Measurements from ENCODE around the gene SMOC2. TPM values are rescaled to one million over a fixed set of nuclear protein-coding genes. Genes with fewer than 3 reads are reported as not detected.

The SMOC2 gene
- total and polyA plus RNA-seq, 2 donors (not counting 1 experiment from before 2014, with no cell fraction given) = 0.37 TPM; not detected in 1

DNA sequence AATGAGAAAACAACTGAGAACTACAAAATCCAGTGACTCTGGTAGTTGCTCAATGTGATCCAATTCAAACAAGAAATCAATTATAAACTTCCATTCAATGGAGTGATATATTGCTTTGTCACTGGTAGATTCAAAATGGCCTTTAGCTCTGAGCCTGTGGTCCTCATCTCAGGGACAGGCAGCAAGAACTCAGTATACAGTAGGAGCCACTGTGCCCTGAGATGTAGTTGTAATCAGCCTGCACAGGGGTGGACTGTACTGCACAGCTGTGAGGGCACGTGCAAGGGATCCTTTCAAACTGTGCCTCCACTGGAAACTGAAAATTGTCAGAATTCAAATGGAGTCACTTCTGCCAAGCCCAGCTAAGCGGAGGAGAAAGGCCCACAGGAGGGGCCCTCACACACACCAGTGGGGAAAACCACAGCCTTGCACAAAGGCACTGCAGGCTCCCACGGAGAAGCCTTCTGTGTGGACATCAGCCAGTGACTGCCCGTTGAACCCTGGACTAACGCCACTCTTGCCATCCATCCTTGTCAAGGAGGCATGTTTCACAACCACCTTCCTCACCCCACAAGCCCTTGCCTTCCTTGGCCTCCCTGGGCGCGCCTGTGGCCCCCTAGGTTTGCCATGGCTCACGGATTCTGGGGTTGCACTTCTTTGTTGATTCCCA, 186.7 kb downstream of the SMOC2 start:
- 83% methylated on average over 8 of the region's 8 CpGs for WGBS (ENCODE audit: insufficient coverage)
- intact Hi-C loops (cut with micrococcal nuclease) = no loop called here
- H3K27ac Mint-ChIP-seq = no peak overlapping the region

DNA sequence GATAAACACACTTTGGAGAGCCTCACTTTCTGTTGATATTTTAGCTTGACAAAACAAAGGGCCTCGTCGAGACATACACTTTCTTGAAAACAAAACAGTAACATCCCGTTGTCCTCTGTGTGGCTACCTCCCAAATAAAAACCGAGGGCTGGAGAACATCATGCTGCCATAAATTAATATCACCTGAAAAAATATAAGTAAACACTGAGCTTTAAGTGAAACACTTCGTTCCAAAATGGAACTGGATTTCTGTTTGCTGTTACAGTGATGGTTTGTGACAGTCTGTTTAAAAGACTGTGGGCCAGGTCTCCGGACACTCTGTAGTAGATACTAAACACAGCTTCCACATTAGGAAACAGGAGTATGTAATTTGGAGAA, 187.2 kb downstream of the SMOC2 start:
- Histone ChIP-seq H2AFZ (ENCODE audit: insufficient read depth, low read depth, low read length, poor library complexity, severe bottlenecking) (no peak overlapping the region), H3K4me1 (ENCODE audit: control insufficient read depth in 2 of 2, insufficient read depth in 2 of 2, low read length in 2 of 2) (no peaks in the 10 kb centered on the region), H3K27me3 (replicated peaks in 1 of 4; ENCODE audit: control extremely low read depth in 1 of 4, control insufficient read depth in 3 of 4, insufficient read depth in 4 of 4, low read length in 3 of 4) (no peaks in the 10 kb centered on the region), H3K79me2 (ENCODE audit: control insufficient read depth, insufficient read depth, low read length) (no peaks in the 10 kb centered on the region), H3K4me2 (replicated peaks; ENCODE audit: low read depth, low read length, poor library complexity, severe bottlenecking) (no peak overlapping the region), H3K4me3 (ENCODE audit: control extremely low read depth in 1 of 5, extremely low read depth in 1 of 5, insufficient read depth in 1 of 5, low read depth in 2 of 5, low read length in 4 of 5) (no peak overlapping the region), H3K9ac (ENCODE audit: low read length) (no peak overlapping the region), H3K36me3 (replicated peaks in 1 of 2; ENCODE audit: control extremely low read depth in 1 of 2, control insufficient read depth in 1 of 2, extremely low read depth in 1 of 2, insufficient read depth in 2 of 2, low read length in 1 of 2) (no peaks in the 10 kb centered on the region), H3K9me3 (ENCODE audit: control extremely low read depth in 1 of 3, control insufficient read depth in 2 of 3, insufficient read depth in 1 of 3, low read length in 2 of 3) (peaks cover 0 to 14% (median 0%) of the 10 kb centered on the region in 3 donors), H4K20me1 (ENCODE audit: control insufficient read depth, insufficient read depth, low read length, poor library complexity, severe bottlenecking) (no peaks in the 10 kb centered on the region), H3K27ac (ENCODE audit: low read length in 2 of 2) (no peak overlapping the region)
- intact Hi-C loops (cut with micrococcal nuclease) = no loop called here
- no peak for TF ChIP-seq EZH2 (IDR thresholded peaks at IDR 0.05; ENCODE audit: borderline replicate concordance, insufficient read depth, low read depth, low read length, poor library complexity, severe bottlenecking)
- no peak for TF ChIP-seq CTCF (IDR thresholded peaks at IDR 0.05)
- Mint-ChIP-seq H3K9me3 (ENCODE audit: insufficient read depth) (peaks cover 2% of the 10 kb centered on the region), H3K27ac (no peak overlapping the region), H3K27me3 (no peaks in the 10 kb centered on the region), H3K4me1 (no peaks in the 10 kb centered on the region), H3K4me3 (no peak overlapping the region)
- DNase-seq = no peak
- no peak for ATAC-seq (ENCODE audit: low read depth)
- CTCF ChIA-PET = no interaction called here
- POLR2A ChIA-PET = no interaction called here
- WGBS (ENCODE audit: insufficient coverage) = no CpG with 5 or more reads among the region's 6 CpGs

More for the DNA sequence above, 186.7 kb downstream of the SMOC2 start:
- Histone ChIP-seq H4K20me1 (ENCODE audit: control insufficient read depth, insufficient read depth, low read length, poor library complexity, severe bottlenecking) (no peaks in the 10 kb centered on the region), H3K9ac (ENCODE audit: low read length) (no peak overlapping the region), H3K9me3 (ENCODE audit: control extremely low read depth in 1 of 3, control insufficient read depth in 2 of 3, insufficient read depth in 1 of 3, low read length in 2 of 3) (peaks cover 0 to 16% (median 0%) of the 10 kb centered on the region in 3 donors), H2AFZ (ENCODE audit: insufficient read depth, low read depth, low read length, poor library complexity, severe bottlenecking) (no peak overlapping the region), H3K79me2 (ENCODE audit: control insufficient read depth, insufficient read depth, low read length) (no peaks in the 10 kb centered on the region), H3K4me1 (ENCODE audit: control insufficient read depth in 2 of 2, insufficient read depth in 2 of 2, low read length in 2 of 2) (no peaks in the 10 kb centered on the region), H3K4me2 (replicated peaks; ENCODE audit: low read depth, low read length, poor library complexity, severe bottlenecking) (no peak overlapping the region), H3K27ac (ENCODE audit: low read length in 2 of 2) (no peak overlapping the region), H3K4me3 (ENCODE audit: control extremely low read depth in 1 of 5, extremely low read depth in 1 of 5, insufficient read depth in 1 of 5, low read depth in 2 of 5, low read length in 4 of 5) (no peak overlapping the region), H3K36me3 (replicated peaks in 1 of 2; ENCODE audit: control extremely low read depth in 1 of 2, control insufficient read depth in 1 of 2, extremely low read depth in 1 of 2, insufficient read depth in 2 of 2, low read length in 1 of 2) (no peaks in the 10 kb centered on the region), H3K27me3 (replicated peaks in 1 of 4; ENCODE audit: control extremely low read depth in 1 of 4, control insufficient read depth in 3 of 4, insufficient read depth in 4 of 4, low read length in 3 of 4) (no peaks in the 10 kb centered on the region)
- ChIA-PET CTCF (no interaction called here), POLR2A (no interaction called here)
- TF ChIP-seq EZH2 (IDR thresholded peaks at IDR 0.05; ENCODE audit: borderline replicate concordance, insufficient read depth, low read depth, low read length, poor library complexity, severe bottlenecking) (no peak), CTCF (IDR thresholded peaks at IDR 0.05) (no peak)
- ATAC-seq (ENCODE audit: low read depth) (no peak), DNase-seq (no peak)
- H3K9me3 Mint-ChIP-seq (ENCODE audit: insufficient read depth) = no peaks in the 10 kb centered on the region
- H3K4me3 Mint-ChIP-seq = no peak overlapping the region
- H3K27me3 Mint-ChIP-seq = no peaks in the 10 kb centered on the region
- H3K4me1 Mint-ChIP-seq = no peaks in the 10 kb centered on the region

All from B cell (primary cell).